Nephron progenitor cell (in vitro differentiated cells): Measurements from ENCODE around the gene CBL.

Experiments used
- DNase-seq: peaks from one replicate; pipeline ENCODE4 v3.0.0; 2021
- H3K27ac Mint-ChIP-seq: 2 replicates; pipeline ENCODE4 v1.8.0; 2021; ENCODE audit warnings: mild to moderate bottlenecking, moderate library complexity, mixed read lengths
- H3K27me3 Mint-ChIP-seq: 2 replicates; pipeline ENCODE4 v1.8.0; 2021; ENCODE audit warnings: mild to moderate bottlenecking, low read depth, mixed read lengths; ENCODE audit not compliant: poor library complexity
- H3K36me3 Mint-ChIP-seq: 2 replicates; pipeline ENCODE4 v1.8.0; 2021; ENCODE audit warnings: low read depth, mixed read lengths
- H3K4me1 Mint-ChIP-seq: 2 replicates; pipeline ENCODE4 v1.8.0; 2021; ENCODE audit warnings: mixed read lengths
- H3K4me3 Mint-ChIP-seq: 2 replicates; pipeline ENCODE4 v1.8.0; 2021; ENCODE audit warnings: mild to moderate bottlenecking, moderate library complexity, mixed read lengths
- H3K9me3 Mint-ChIP-seq: 2 replicates; pipeline ENCODE4 v1.8.0; 2021; ENCODE audit warnings: mild to moderate bottlenecking, moderate library complexity, mixed read lengths
- TF ChIP-seq, protein P1 (sequence below): fragments of 200-600 bp; sonication (generic); IDR thresholded peaks from 2 replicates; pipeline ENCODE4 v1.5.0; 2021; ENCODE audit warnings: antibody characterized with exemption

CBL gene

GRCh38 chr11:119341222-119342022, 135.3 kb downstream of the CBL start:
- Mint-ChIP-seq H3K27me3 (peaks cover 74% of the 10 kb centered on the region), H3K36me3 (peaks cover 5% of the 10 kb centered on the region), H3K4me3 (peak overlapping the region; percentile 58), H3K27ac (no peak overlapping the region), H3K4me1 (peaks cover 37% of the 10 kb centered on the region), H3K9me3 (no peaks in the 10 kb centered on the region)
- TF ChIP-seq, protein P1, sequence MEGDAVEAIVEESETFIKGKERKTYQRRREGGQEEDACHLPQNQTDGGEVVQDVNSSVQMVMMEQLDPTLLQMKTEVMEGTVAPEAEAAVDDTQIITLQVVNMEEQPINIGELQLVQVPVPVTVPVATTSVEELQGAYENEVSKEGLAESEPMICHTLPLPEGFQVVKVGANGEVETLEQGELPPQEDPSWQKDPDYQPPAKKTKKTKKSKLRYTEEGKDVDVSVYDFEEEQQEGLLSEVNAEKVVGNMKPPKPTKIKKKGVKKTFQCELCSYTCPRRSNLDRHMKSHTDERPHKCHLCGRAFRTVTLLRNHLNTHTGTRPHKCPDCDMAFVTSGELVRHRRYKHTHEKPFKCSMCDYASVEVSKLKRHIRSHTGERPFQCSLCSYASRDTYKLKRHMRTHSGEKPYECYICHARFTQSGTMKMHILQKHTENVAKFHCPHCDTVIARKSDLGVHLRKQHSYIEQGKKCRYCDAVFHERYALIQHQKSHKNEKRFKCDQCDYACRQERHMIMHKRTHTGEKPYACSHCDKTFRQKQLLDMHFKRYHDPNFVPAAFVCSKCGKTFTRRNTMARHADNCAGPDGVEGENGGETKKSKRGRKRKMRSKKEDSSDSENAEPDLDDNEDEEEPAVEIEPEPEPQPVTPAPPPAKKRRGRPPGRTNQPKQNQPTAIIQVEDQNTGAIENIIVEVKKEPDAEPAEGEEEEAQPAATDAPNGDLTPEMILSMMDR = no peak
- no peak for DNase-seq

DNA sequence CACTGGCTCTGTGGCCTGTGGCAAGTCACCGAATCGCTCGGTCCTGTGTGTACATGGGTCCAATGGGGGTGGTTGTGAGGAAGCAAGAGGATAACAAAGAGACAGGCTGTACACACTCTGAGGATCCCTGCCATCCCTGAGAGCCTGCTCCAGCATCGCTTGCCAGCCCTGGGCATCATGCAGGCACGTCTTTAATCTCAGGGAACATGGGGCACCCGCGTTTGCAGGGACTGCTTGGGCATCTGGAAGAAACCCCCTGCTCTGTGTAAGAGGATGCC, 135.8 kb downstream of the CBL start:
- DNase-seq = no peak
- Mint-ChIP-seq H3K9me3 (no peaks in the 10 kb centered on the region), H3K27me3 (peaks cover 79% of the 10 kb centered on the region), H3K4me3 (no peak overlapping the region), H3K27ac (no peak overlapping the region), H3K36me3 (peaks cover under 1% of the 10 kb centered on the region), H3K4me1 (peaks cover 31% of the 10 kb centered on the region)
- TF ChIP-seq, protein P1 = no peak

- DNase-seq = no peak
- H3K4me1 Mint-ChIP-seq = peaks cover 25% of the 10 kb centered on the region
- no peak overlapping the region for H3K4me3 Mint-ChIP-seq
- peaks cover 85% of the 10 kb centered on the region for H3K27me3 Mint-ChIP-seq
- H3K36me3 Mint-ChIP-seq = no peaks in the 10 kb centered on the region
- H3K9me3 Mint-ChIP-seq = no peaks in the 10 kb centered on the region
- TF ChIP-seq, protein P1 = no peak
- H3K27ac Mint-ChIP-seq = no peak overlapping the region
Observed at GRCh38 chr11:119342362-119343130, 136.4 kb downstream of the CBL start.

- TF ChIP-seq, protein P1 = no peak
- Mint-ChIP-seq H3K4me3 (no peak overlapping the region), H3K27ac (no peak overlapping the region), H3K9me3 (no peaks in the 10 kb centered on the region), H3K36me3 (no peaks in the 10 kb centered on the region), H3K27me3 (peaks cover 88% of the 10 kb centered on the region), H3K4me1 (peaks cover 14% of the 10 kb centered on the region)
- DNase-seq = no peak
Observed at GRCh38 chr11:119343726-119344125, 137.6 kb downstream of the CBL start.

GRCh38 chr11:119344291-119345010, 138.3 kb downstream of the CBL start:
- TF ChIP-seq, protein P1 = no peak
- Mint-ChIP-seq H3K4me1 (peaks cover 6% of the 10 kb centered on the region), H3K4me3 (no peak overlapping the region), H3K36me3 (no peaks in the 10 kb centered on the region), H3K27ac (no peak overlapping the region), H3K9me3 (no peaks in the 10 kb centered on the region), H3K27me3 (peaks cover 84% of the 10 kb centered on the region)
- DNase-seq = no peak
